Osteocyte (in vitro differentiated cells): ENCODE results near the gene HERC5. TPM values are rescaled to one million over a fixed set of nuclear protein-coding genes. Genes with fewer than 3 reads are reported as not detected.

ENCODE experiments used
- DNase-seq: peaks from one replicate; pipeline ENCODE4 v3.0.0; 2021; ENCODE audit warnings: mixed read lengths; ENCODE audit not compliant: unreplicated experiment; ENCODE audit errors: extremely low spot score
- H3K27ac Mint-ChIP-seq: one replicate; pipeline ENCODE4 v1.8.0; 2021; ENCODE audit warnings: mild to moderate bottlenecking, mixed read lengths; ENCODE audit not compliant: unreplicated experiment
- H3K27me3 Mint-ChIP-seq: one replicate; pipeline ENCODE4 v1.8.0; 2021; ENCODE audit warnings: mixed read lengths; ENCODE audit not compliant: unreplicated experiment
- H3K36me3 Mint-ChIP-seq: one replicate; pipeline ENCODE4 v1.8.0; 2021; ENCODE audit warnings: mixed read lengths; ENCODE audit not compliant: unreplicated experiment
- H3K4me1 Mint-ChIP-seq: one replicate; pipeline ENCODE4 v1.8.0; 2021; ENCODE audit warnings: mixed read lengths; ENCODE audit not compliant: unreplicated experiment
- H3K4me3 Mint-ChIP-seq: one replicate; pipeline ENCODE4 v1.8.0; 2021; ENCODE audit warnings: mild to moderate bottlenecking, moderate library complexity, mixed read lengths; ENCODE audit not compliant: unreplicated experiment
- H3K9me3 Mint-ChIP-seq: one replicate; pipeline ENCODE4 v1.8.0; 2021; ENCODE audit warnings: mixed read lengths; ENCODE audit not compliant: unreplicated experiment
- CTCF ChIP-seq: fragments of 200-600 bp; sonication (generic); IDR thresholded peaks from 2 replicates; pipeline ENCODE4 v1.5.0; 2021; ENCODE audit warnings: antibody characterized with exemption, mild to moderate bottlenecking, moderate library complexity
- total RNA-seq: library from RNA; stranded (reverse); gene quantifications from 2 replicates; pipeline ENCODE4 v1.2.1, GENCODE V29; 2021

HERC5 gene
- total RNA-seq, 1 donor from 2014 or later: 0.81 TPM

DNA sequence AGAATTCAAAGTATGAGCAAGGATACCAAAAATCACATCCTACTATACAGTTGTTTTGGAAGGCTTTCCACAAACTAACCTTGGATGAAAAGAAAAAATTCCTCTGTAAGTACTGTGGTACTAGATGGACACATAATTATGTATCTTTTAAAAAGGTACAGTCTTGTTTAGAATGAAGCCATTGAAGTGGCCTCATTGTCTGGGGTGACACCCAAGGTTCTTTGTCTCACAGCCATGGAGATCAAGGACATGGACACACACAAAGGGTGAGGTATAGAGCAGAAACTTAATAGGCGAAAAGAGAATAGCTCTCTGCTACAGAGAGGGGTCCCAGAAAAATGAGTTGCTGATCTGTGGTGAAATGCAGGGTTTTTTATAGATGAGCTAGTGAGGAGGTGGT, 16.8 kb upstream of the HERC5 start:
- H3K4me3 Mint-ChIP-seq: no peak overlapping the region
- H3K27ac Mint-ChIP-seq: no peak overlapping the region

GRCh38 chr4:88441696-88442095, 15.2 kb upstream of the HERC5 start:
- Mint-ChIP-seq H3K4me1 (peaks cover 14% of the 10 kb centered on the region), H3K36me3 (no peaks in the 10 kb centered on the region), H3K27me3 (no peaks in the 10 kb centered on the region), H3K9me3 (no peaks in the 10 kb centered on the region), H3K27ac (no peak overlapping the region), H3K4me3 (no peak overlapping the region)
- DNase-seq: no peak
- no peak for TF ChIP-seq CTCF

More for the DNA sequence above, 16.8 kb upstream of the HERC5 start:
- H3K36me3 Mint-ChIP-seq: no peaks in the 10 kb centered on the region
- no peak for DNase-seq
- peaks cover 14% of the 10 kb centered on the region for H3K4me1 Mint-ChIP-seq
- TF ChIP-seq CTCF: no peak
- H3K27me3 Mint-ChIP-seq: no peaks in the 10 kb centered on the region
- no peaks in the 10 kb centered on the region for H3K9me3 Mint-ChIP-seq

GRCh38 chr4:88442689-88443191, 14.2 kb upstream of the HERC5 start:
- Mint-ChIP-seq H3K4me1 (peaks cover 14% of the 10 kb centered on the region), H3K36me3 (no peaks in the 10 kb centered on the region), H3K27ac (no peak overlapping the region), H3K27me3 (no peaks in the 10 kb centered on the region), H3K4me3 (no peak overlapping the region), H3K9me3 (no peaks in the 10 kb centered on the region)
- DNase-seq: no peak
- TF ChIP-seq CTCF: no peak

DNA sequence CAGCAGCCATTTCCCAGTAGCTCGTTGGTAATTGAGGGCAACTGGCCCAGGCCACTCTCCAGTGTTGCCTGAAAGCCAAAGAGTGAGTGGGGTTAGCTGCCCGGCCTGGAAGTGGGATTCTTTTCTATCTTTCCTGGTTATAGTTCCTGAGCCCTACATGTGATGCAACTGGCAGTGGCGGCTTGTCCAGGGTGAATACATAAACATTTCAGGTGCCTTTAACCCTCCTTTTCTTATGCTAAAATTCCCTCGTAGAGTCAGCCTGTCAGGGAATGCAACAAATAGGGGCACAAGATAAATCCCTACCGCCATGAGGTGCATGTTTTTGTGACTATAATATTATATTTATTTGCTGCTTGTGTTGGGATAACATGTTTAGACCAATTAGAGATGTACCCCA, 13.4 kb upstream of the HERC5 start:
- no peak for DNase-seq
- no peak for TF ChIP-seq CTCF
- Mint-ChIP-seq H3K9me3 (no peaks in the 10 kb centered on the region), H3K27ac (no peak overlapping the region), H3K4me1 (peaks cover 14% of the 10 kb centered on the region), H3K36me3 (no peaks in the 10 kb centered on the region), H3K27me3 (no peaks in the 10 kb centered on the region), H3K4me3 (no peak overlapping the region)

GRCh38 chr4:88445252-88445651, 11.7 kb upstream of the HERC5 start:
- Mint-ChIP-seq H3K9me3 (no peaks in the 10 kb centered on the region), H3K27me3 (no peaks in the 10 kb centered on the region), H3K27ac (no peak overlapping the region), H3K4me3 (no peak overlapping the region), H3K4me1 (no peaks in the 10 kb centered on the region), H3K36me3 (no peaks in the 10 kb centered on the region)
- no peak for DNase-seq
- no peak for TF ChIP-seq CTCF
